ENCODE results near the gene B9D2.
A peak's percentile ranks its signal among the peaks of the same experiment; 100 is the strongest.

B9D2 gene

DNA sequence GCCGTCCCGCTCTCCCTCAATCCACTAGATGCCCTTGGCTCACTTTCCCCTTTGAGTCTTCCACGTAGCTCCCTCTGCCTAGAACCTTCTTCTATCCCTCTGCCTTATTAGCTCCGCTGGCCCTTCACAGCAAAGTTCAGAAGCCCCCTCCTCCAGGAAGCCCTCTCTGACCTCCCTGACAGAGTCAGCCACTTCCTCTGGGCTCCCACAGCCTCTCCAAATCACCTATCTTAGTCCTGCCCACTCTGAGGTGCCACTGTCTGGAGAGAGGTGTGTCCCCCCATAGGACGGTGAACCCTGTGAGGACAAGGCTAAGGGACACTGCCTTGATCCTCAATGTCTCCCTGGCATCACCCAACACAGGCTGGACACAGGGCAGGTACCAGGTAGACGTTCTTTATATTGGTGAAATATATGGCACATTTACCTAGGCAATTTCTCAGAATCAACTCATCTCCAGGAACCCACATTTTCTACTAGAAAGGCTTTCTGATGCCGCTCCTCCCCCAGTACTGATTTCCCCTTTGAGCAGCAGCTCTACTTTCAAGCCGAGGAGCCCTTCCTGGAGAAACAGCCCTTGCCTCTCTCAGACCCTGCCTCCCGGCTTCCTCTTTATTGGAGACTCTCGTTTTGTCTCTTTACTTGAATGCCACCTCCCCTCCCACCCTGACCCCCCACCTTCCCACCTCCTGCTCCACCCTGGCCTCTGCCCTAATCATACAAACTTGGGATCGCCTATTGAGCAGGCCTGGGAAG, 6.8 kb downstream of the B9D2 start:
- H3K36me3 ChIP-seq (ENCODE audit: control insufficient read depth, insufficient read depth, low read length): no peaks in the 10 kb centered on the region
- no peak for DNase-seq (ENCODE audit: extremely low read depth, insufficient read length)
- H3K4me3 ChIP-seq (replicated peaks; ENCODE audit: low read depth, low read length): no peak overlapping the region
- TF ChIP-seq, protein P1, sequence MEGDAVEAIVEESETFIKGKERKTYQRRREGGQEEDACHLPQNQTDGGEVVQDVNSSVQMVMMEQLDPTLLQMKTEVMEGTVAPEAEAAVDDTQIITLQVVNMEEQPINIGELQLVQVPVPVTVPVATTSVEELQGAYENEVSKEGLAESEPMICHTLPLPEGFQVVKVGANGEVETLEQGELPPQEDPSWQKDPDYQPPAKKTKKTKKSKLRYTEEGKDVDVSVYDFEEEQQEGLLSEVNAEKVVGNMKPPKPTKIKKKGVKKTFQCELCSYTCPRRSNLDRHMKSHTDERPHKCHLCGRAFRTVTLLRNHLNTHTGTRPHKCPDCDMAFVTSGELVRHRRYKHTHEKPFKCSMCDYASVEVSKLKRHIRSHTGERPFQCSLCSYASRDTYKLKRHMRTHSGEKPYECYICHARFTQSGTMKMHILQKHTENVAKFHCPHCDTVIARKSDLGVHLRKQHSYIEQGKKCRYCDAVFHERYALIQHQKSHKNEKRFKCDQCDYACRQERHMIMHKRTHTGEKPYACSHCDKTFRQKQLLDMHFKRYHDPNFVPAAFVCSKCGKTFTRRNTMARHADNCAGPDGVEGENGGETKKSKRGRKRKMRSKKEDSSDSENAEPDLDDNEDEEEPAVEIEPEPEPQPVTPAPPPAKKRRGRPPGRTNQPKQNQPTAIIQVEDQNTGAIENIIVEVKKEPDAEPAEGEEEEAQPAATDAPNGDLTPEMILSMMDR (IDR thresholded peaks at IDR 0.05; ENCODE audit: insufficient read depth, low read length, poor library complexity, severe bottlenecking): no peak
- no peaks in the 10 kb centered on the region for H3K27me3 ChIP-seq (replicated peaks; ENCODE audit: control insufficient read depth, insufficient read depth, low read length)

DNA sequence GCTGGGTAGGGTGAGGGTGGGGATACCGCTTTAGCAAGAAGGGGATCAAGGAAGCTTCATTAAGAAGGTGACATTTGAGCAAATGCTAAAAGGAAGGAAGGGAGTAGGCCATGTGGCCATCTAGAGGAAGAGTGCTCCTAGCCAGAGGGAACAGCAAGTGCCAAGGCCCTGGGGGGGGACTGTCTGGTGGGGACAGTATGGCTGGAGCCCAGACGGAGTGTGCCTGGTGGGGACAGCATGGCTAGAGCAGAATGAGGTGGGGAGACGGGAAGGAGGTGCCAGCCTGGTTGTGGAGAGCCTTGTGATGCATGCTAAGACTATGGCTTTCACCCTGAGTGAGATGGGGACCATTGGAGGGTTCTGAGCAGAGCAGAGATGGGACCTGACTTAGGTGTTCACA, 8.1 kb downstream of the B9D2 start:
- TF ChIP-seq, protein P1 (IDR thresholded peaks at IDR 0.05; ENCODE audit: insufficient read depth, low read length, poor library complexity, severe bottlenecking): no peak
- Histone ChIP-seq H3K4me3 (replicated peaks; ENCODE audit: low read depth, low read length) (no peak overlapping the region), H3K36me3 (ENCODE audit: control insufficient read depth, insufficient read depth, low read length) (no peaks in the 10 kb centered on the region), H3K27me3 (replicated peaks; ENCODE audit: control insufficient read depth, insufficient read depth, low read length) (no peaks in the 10 kb centered on the region)
- DNase-seq (ENCODE audit: extremely low read depth, insufficient read length): no peak

DNA sequence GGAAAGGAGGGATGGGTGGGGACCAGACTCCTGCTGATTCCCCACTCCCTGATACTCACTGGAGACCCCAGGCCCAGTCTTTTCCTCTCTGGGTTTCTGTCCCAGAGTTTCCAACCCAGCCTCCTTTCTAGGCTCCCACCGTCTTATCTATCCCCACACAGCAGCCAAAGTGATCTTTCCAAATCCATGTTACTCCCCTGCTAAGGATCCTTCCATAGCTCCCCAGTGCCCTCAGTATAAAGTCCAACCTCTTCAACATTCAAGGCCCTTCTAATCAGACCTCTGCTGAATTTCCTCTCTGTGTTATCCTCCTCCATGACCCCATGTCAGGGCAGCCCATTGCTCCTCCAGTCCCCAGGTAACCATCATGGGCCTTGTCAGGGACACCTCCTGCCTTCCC, 8.9 kb downstream of the B9D2 start:
- no peaks in the 10 kb centered on the region for H3K36me3 ChIP-seq (ENCODE audit: control insufficient read depth, insufficient read depth, low read length)
- no peak for DNase-seq (ENCODE audit: extremely low read depth, insufficient read length)
- H3K27me3 ChIP-seq (replicated peaks; ENCODE audit: control insufficient read depth, insufficient read depth, low read length): no peaks in the 10 kb centered on the region
- no peak overlapping the region for H3K4me3 ChIP-seq (replicated peaks; ENCODE audit: low read depth, low read length)
- TF ChIP-seq, protein P1 (IDR thresholded peaks at IDR 0.05; ENCODE audit: insufficient read depth, low read length, poor library complexity, severe bottlenecking): no peak

DNA sequence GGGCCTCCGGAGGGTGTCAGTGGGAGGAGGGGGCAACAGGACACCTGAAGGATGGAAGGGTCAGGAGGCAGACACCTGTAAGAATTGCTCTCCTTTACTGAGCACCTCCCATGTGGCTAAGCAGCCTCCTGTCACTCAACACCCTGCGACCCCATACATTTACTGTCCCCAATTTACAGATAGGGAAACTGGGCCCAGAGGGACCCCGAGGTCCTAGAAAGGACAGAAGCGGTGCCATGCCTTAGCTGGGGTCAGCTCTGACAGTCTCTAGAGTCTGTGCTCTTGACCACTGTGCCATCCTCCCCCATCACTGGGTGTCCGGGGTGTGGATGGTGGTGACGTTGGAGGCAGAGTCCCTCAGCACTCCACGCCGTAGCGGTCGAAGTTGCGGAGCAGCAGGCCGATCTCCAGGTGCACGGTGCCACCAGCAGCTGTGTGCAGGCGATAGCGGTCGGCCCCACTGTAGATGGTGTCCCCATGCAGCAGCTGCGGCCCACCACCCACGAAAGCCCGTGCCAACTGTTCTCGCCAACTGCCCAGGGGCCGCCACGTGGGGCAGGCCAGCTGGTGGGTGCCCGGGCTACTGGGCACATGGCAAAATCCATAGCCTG, 9.5 kb downstream of the B9D2 start:
- no peak for DNase-seq (ENCODE audit: extremely low read depth, insufficient read length)
- peak overlapping the region; percentile 47 for H3K4me3 ChIP-seq (replicated peaks; ENCODE audit: low read depth, low read length)
- H3K36me3 ChIP-seq (ENCODE audit: control insufficient read depth, insufficient read depth, low read length): no peaks in the 10 kb centered on the region
- H3K27me3 ChIP-seq (replicated peaks; ENCODE audit: control insufficient read depth, insufficient read depth, low read length): no peaks in the 10 kb centered on the region
- TF ChIP-seq, protein P1 (IDR thresholded peaks at IDR 0.05; ENCODE audit: insufficient read depth, low read length, poor library complexity, severe bottlenecking): no peak

DNA sequence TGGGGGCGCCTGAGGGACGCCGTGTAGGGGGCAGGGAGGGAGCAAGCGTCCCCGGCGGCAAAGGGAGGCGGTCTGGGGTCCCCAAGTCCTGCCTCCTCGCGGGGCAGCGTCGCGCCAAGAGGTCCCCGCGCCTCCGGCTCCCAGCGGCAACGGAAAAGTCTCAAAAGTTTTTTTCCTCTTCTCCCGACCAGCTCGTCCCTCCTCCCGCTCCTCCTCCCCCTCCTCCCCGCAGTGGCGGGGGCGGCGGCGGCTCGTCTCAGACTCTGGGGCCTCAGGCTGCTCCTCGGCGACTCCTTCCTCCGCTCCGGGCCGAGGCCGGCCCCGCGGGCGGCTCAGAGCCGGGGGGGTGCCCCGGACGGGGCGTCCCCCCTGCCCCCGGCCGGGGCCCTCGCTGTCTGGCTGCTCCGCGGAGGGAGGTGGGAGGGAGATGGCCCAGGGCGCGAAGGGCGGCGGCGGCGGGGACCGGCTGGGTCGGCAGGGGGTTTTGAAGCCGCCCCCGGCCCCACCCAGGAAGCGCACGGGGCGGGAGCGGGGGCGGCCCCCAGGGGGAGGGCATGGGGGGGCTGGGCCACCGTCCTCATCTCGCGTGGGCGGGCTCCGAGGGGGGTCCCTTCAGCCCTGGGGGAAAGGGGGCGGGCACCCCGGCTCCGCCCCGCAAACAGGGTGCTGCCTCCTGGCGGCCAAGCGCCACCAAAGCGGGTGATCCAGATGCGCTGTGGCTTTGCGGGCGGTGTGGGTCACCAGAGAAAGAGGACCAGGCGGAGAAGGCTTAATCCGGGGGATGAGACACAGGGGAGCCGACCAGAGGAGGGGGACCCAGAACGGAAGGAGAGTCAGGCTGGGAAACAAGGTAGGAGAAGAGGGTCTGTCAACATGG, 10.2 kb downstream of the B9D2 start, which contains the start of gene TGFB1:
Gene TGFB1, minus strand, starts transcription at position 457 of the 877 bp plus-strand sequence. CDS start 878 bp downstream, outside the sequence.
- DNase-seq (ENCODE audit: extremely low read depth, insufficient read length): peak; percentile 93
- H3K36me3 ChIP-seq (ENCODE audit: control insufficient read depth, insufficient read depth, low read length): peaks cover 2% of the 10 kb centered on the region
- H3K27me3 ChIP-seq (replicated peaks; ENCODE audit: control insufficient read depth, insufficient read depth, low read length): no peaks in the 10 kb centered on the region
- TF ChIP-seq, protein P1 (IDR thresholded peaks at IDR 0.05; ENCODE audit: insufficient read depth, low read length, poor library complexity, severe bottlenecking): peak; percentile 92
- peak within 1 kb of the TSS; percentile 94 for H3K4me3 ChIP-seq (replicated peaks; ENCODE audit: low read depth, low read length)

All from GM06990 (cell line).